HepG2 (cell line): ENCODE measurements around the gene DUS3L. TPM values are rescaled to one million over a fixed set of nuclear protein-coding genes. Genes with fewer than 3 reads are reported as not detected.

Experiments
- ATAC-seq: fragments of 200-7000 bp; cut with Tn5 transposase; 3 replicates; pipeline ENCODE4 v1.9.1; 2020; ENCODE audit warnings: mild to moderate bottlenecking, moderate library complexity
- BruUV-seq: library from RNA; stranded (reverse); fragments of 400-500 nt; replicated peaks from 2 replicates; lab custom pipeline; 2021; lab: Mats Ljungman, UMichigan
- CTCF ChIA-PET: fragments of 300-600 bp; formaldehyde crosslinking; extraction: SDS; loops from one replicate; lab custom pipeline; 2021; ENCODE audit warnings: low total read pairs, inconsistent platforms, low intra/inter-chr PET ratio; lab: Yijun Ruan, JAX
- POLR2A ChIA-PET: fragments of 350-600 bp; sonication (Branson Sonifier 250); formaldehyde crosslinking; loops from one replicate; lab custom pipeline; 2020; ENCODE audit warnings: antibody characterized with exemption, inconsistent platforms; lab: Yijun Ruan, JAX
- DNase-seq: peaks from one replicate; pipeline ENCODE4 v3.0.0-alpha.2; 2015; ENCODE audit warnings: low spot score
- FAIRE-seq: peaks from 3 replicates; lab custom pipeline; 2011; peaks lifted over from hg19 to GRCh38; lab: Jason Lieb, UNC
- H2AFZ ChIP-seq: one replicate; pipeline ENCODE4 v1.6.1; 2011; ENCODE audit warnings: low read length, inconsistent platforms
- H3K27ac ChIP-seq: fragments of 300-600 bp; 3 replicates; pipeline ENCODE4 v1.8.0; 2011; ENCODE audit warnings: mixed run types, mild to moderate bottlenecking, mixed read lengths, low read length, inconsistent platforms; ENCODE audit not compliant: insufficient read depth; ENCODE audit errors: extremely low read length
- H3K27me3 ChIP-seq, 2 experiments: fragments of 200-600 bp in 1 of 2; 2 replicates in 1 of 2; 3 replicates in 1 of 2; pipeline versions ENCODE4 v1.6.0 to v1.8.0; 2011; ENCODE audit warnings: low read length in 2 of 2, mild to moderate bottlenecking in 2 of 2, moderate library complexity in 2 of 2, inconsistent platforms in 1 of 2; ENCODE audit not compliant: insufficient read depth in 2 of 2, control insufficient read depth in 1 of 2
- H3K36me3 ChIP-seq, 2 experiments: fragments of 200-600 bp in 1 of 2; replicated peaks in 1 of 2; 2 replicates in 1 of 2; 3 replicates in 1 of 2; pipeline versions ENCODE4 v1.5.1 to v1.8.0; 2011; ENCODE audit warnings: low read length in 2 of 2, inconsistent platforms in 1 of 2; ENCODE audit not compliant: insufficient read depth in 2 of 2, control insufficient read depth in 1 of 2
- H3K4me1 ChIP-seq: 2 replicates; pipeline ENCODE4 v1.5.1; 2012; ENCODE audit warnings: low read length, inconsistent platforms; ENCODE audit not compliant: insufficient read depth
- H3K4me2 ChIP-seq: 2 replicates; pipeline ENCODE4 v1.6.0; 2011; ENCODE audit warnings: low read depth, low read length, inconsistent platforms
- H3K4me3 ChIP-seq, 3 experiments: fragments of 200-600 bp in 1 of 3; sonication (generic), shearing (Covaris generic) in 1 of 3; replicated peaks in 1 of 3; 2 replicates each; pipeline ENCODE4 v1.5.1; 2011 to 2016; ENCODE audit warnings: low read length in 3 of 3, inconsistent platforms in 2 of 3, low read depth in 2 of 3, mild to moderate bottlenecking in 2 of 3, control low read depth in 1 of 3, mixed read lengths in 1 of 3; ENCODE audit not compliant: insufficient read depth in 1 of 3
- H3K79me2 ChIP-seq: one replicate; pipeline ENCODE4 v1.6.1; 2011; ENCODE audit warnings: low read length, inconsistent platforms; ENCODE audit not compliant: insufficient read depth
- H3K9ac ChIP-seq: 2 replicates; pipeline ENCODE4 v1.6.0; 2011; ENCODE audit warnings: mild to moderate bottlenecking, low read depth, low read length, inconsistent platforms; ENCODE audit not compliant: insufficient read depth
- H3K9me3 ChIP-seq: 2 replicates; pipeline ENCODE4 v1.5.1; 2012; ENCODE audit warnings: mild to moderate bottlenecking, low read length
- H4K20me1 ChIP-seq: 2 replicates; pipeline ENCODE4 v1.6.0; 2011; ENCODE audit warnings: inconsistent platforms, mild to moderate bottlenecking, low read length, moderate library complexity; ENCODE audit not compliant: insufficient read depth
- HHEX ChIP-seq: IDR thresholded peaks from 2 replicates; pipeline ENCODE4 v1.6.1; 2016; ENCODE audit warnings: control low read depth
- MXD3 ChIP-seq: IDR thresholded peaks from 2 replicates; pipeline ENCODE4 v1.6.1; 2016; ENCODE audit warnings: mild to moderate bottlenecking, missing biosample characterization, missing genetic modification reagents
- NCOA5 ChIP-seq: sonication (generic); formaldehyde crosslinking; IDR thresholded peaks from 2 replicates; pipeline ENCODE4 v1.4.0; 2020; ENCODE audit warnings: missing genetic modification reagents
- TFE3 ChIP-seq: IDR thresholded peaks from 2 replicates; pipeline ENCODE4 v1.6.1; 2016
- ZNF205 ChIP-seq: IDR thresholded peaks from 2 replicates; pipeline ENCODE4 v1.6.1; 2018; ENCODE audit warnings: missing biosample characterization, missing genetic modification reagents
- ZNF3 ChIP-seq: IDR thresholded peaks from 2 replicates; pipeline ENCODE4 v1.7.0; 2017; ENCODE audit warnings: inconsistent platforms
- ZNF318 ChIP-seq: sonication (generic); formaldehyde crosslinking; IDR thresholded peaks from 2 replicates; pipeline ENCODE4 v1.4.0; 2020; ENCODE audit warnings: mild to moderate bottlenecking, missing genetic modification reagents
- ZNF512B ChIP-seq: sonication (generic); formaldehyde crosslinking; IDR thresholded peaks from 2 replicates; pipeline ENCODE4 v1.5.1; 2020; ENCODE audit warnings: missing genetic modification reagents, mild to moderate bottlenecking, borderline replicate concordance
- WGBS: methylation state at CpG from one replicate; pipeline ENCODE4 v1.1.6; 2017; ENCODE audit warnings: low lambda C conversion rate; 5-methylcytosine and 5-hydroxymethylcytosine counted together
- in situ Hi-C: cut with HindIII; loops from 2 replicates; pipeline ENCODE4 v1.10.0; 2017; ENCODE audit warnings: low pct_unique_long_range_greater_than_20kb; ENCODE audit not compliant: extremely low pct_ligation_motif_present
- intact Hi-C: fragments of 100-400 bp; cut with micrococcal nuclease; formaldehyde crosslinking; loops from one replicate; pipeline ENCODE4 v1.10.0; 2022; ENCODE audit not compliant: unreplicated experiment
- polyA plus RNA-seq, 8 experiments: library from polyadenylated mRNA; depleted of rRNA in 3 of 8; stranded (reverse) in 7 of 8; unstranded in 1 of 8; fragments of >200 nt; fragmentation: Illumina TruSeq in 4 of 8; extraction: Trizol in 4 of 8; gene quantifications; 2 replicates each; pipeline versions ENCODE4 v1.2.1 to v1.2.3, GENCODE V29; 2011 to 2016; ENCODE audit warnings: low read depth in 4 of 8, missing spikeins in 1 of 8, mixed read lengths in 1 of 8; ENCODE audit not compliant: insufficient read depth in 1 of 8
- total RNA-seq, 5 experiments: library from RNA; depleted of rRNA; stranded (reverse); fragments of >200 nt; fragmentation: Illumina TruSeq; extraction: Trizol; gene quantifications; 2 replicates each; pipeline ENCODE4 v1.2.3, GENCODE V29; 2016; ENCODE audit warnings: low read depth in 1 of 5

Gene DUS3L
- total and polyA plus RNA-seq, 2 of the 13 experiments (the other 11 are each of a cell fraction or from before 2014, with no cell fraction given) = 13.3 to 25.1 TPM

- no peaks in the 10 kb centered on the region for H3K79me2 ChIP-seq
- no peak overlapping the region for H3K27ac ChIP-seq
- no peak overlapping the region for H3K4me2 ChIP-seq
- ChIA-PET CTCF (interaction anchor here (2.2 kb wide), 1 partner anchor 19 kb away, joined by 8 read pairs; no protein-coding TSS in a partner anchor), POLR2A (interaction anchor here (0.7 kb wide), 1 partner anchor 35 kb away, joined by 3 read pairs; no protein-coding TSS in a partner anchor)
- H4K20me1 ChIP-seq = no peaks in the 10 kb centered on the region
- intact Hi-C loops = no loop called here
- H3K4me1 ChIP-seq = peaks cover 29% of the 10 kb centered on the region
- DNase-seq = no peak
- H3K36me3 ChIP-seq = peaks cover 6 to 17% of the 10 kb centered on the region in 2 experiments; a peak in 3 of 5 replicates
- H3K4me3 ChIP-seq = no peak overlapping the region
- no TSS peak for BruUV-seq
- in situ Hi-C loops = no loop called here
- no peak for FAIRE-seq
- H3K27me3 ChIP-seq = peaks cover 0 to 5% of the 10 kb centered on the region in 2 experiments; a peak in 1 of 5 replicates
- no peak overlapping the region for H2AFZ ChIP-seq
- no peaks in the 10 kb centered on the region for H3K9me3 ChIP-seq
- no peak for ATAC-seq
- no peak overlapping the region for H3K9ac ChIP-seq
- WGBS = 70% methylated on average over 3 of the region's 3 CpGs
- TF ChIP-seq ZNF3 (CRISPR knock-in tag) = no peak
- TF ChIP-seq NCOA5 (CRISPR knock-in tag) = no peak
- TF ChIP-seq TFE3 = no peak
- TF ChIP-seq ZNF512B (CRISPR knock-in tag) = no peak
- no peak for TF ChIP-seq HHEX (CRISPR knock-in tag)
- TF ChIP-seq ZNF318 (CRISPR knock-in tag) = no peak
- no peak for TF ChIP-seq ZNF205 (CRISPR knock-in tag)
- no peak for TF ChIP-seq MXD3 (CRISPR knock-in tag)
Observed at GRCh38 chr19:5793188-5793587, 2.2 kb upstream of the DUS3L start.
